Lung (tissue), 12 donors: ENCODE measurements around the gene DTX4. TPM values are rescaled to one million over a fixed set of nuclear protein-coding genes. Genes with fewer than 3 reads are reported as not detected.

Experiments
- ATAC-seq: fragments of 200-7000 bp; cut with Tn5 transposase; one replicate; pipeline ENCODE4 v1.9.1; 2020; ENCODE audit warnings: moderate number of reproducible peaks; ENCODE audit not compliant: insufficient read depth, low FRiP score
- DNase-seq, 3 donors: peaks; one replicate each; pipeline ENCODE4 v3.0.0-alpha.2; 2013 to 2017
- H3K27ac ChIP-seq, 2 donors: one replicate each; pipeline ENCODE4 v1.5.1; 2013; ENCODE audit warnings: mild to moderate bottlenecking in 2 of 2, moderate library complexity in 2 of 2, control low read depth in 1 of 2, inconsistent platforms in 1 of 2, low read depth in 1 of 2, low read length in 1 of 2
- H3K27me3 ChIP-seq, 3 donors: one replicate each; pipeline ENCODE4 v1.5.1; 2013; ENCODE audit warnings: low read length in 2 of 3; ENCODE audit not compliant: control insufficient read depth in 3 of 3, insufficient read depth in 3 of 3
- H3K36me3 ChIP-seq, 4 donors: one replicate each; pipeline ENCODE4 v1.5.1; 2013; ENCODE audit warnings: low read length in 4 of 4, mild to moderate bottlenecking in 1 of 4, moderate library complexity in 1 of 4; ENCODE audit not compliant: control insufficient read depth in 4 of 4, insufficient read depth in 4 of 4
- H3K4me1 ChIP-seq, 5 donors: one replicate each; pipeline ENCODE4 v1.5.1; 2013; ENCODE audit warnings: low read length in 5 of 5, mild to moderate bottlenecking in 2 of 5, moderate library complexity in 1 of 5; ENCODE audit not compliant: control insufficient read depth in 5 of 5, insufficient read depth in 5 of 5
- H3K4me3 ChIP-seq: one replicate; pipeline ENCODE4 v1.5.1; 2013; ENCODE audit warnings: mild to moderate bottlenecking, control low read depth, moderate library complexity
- H3K9ac ChIP-seq, 2 donors: one replicate each; pipeline ENCODE4 v1.5.1; 2013; ENCODE audit warnings: low read length in 2 of 2, control low read depth in 1 of 2; ENCODE audit not compliant: insufficient read depth in 1 of 2
- H3K9me3 ChIP-seq, 4 donors: one replicate each; pipeline ENCODE4 v1.5.1; 2013; ENCODE audit warnings: low read length in 3 of 4, mild to moderate bottlenecking in 1 of 4, moderate library complexity in 1 of 4; ENCODE audit not compliant: control insufficient read depth in 4 of 4, insufficient read depth in 3 of 4
- CTCF ChIP-seq: IDR thresholded peaks from 2 replicates; pipeline ENCODE4 v1.5.1; 2012; ENCODE audit warnings: mild to moderate bottlenecking; ENCODE audit errors: control extremely low read depth, extremely low read depth
- WGBS, 2 donors: extraction: QIAGEN DNeasy Blood & Tissue Kit; methylation state at CpG; one replicate each; pipeline ENCODE4 v1.1.7; 2013; 5-methylcytosine and 5-hydroxymethylcytosine counted together
- polyA plus RNA-seq, 2 donors: library from polyadenylated mRNA; stranded (reverse); fragments of 200-250 nt; gene quantifications; one replicate each; pipeline ENCODE4 v1.2.1, GENCODE V29; 2013
- total RNA-seq, 2 donors: library from RNA; depleted of rRNA in 1 of 2; stranded (reverse); fragments of >200 nt in 1 of 2; gene quantifications; one replicate each; pipeline ENCODE4 v1.2.1, GENCODE V29; 2014 to 2021
- donor health status: control.
- donor health status: control.
- donor health status: Bipolar disorder and iron deficiency.
- donor health status: healthy.
- donor health status: DM: yes; HTN: yes; CAD: no.

The DTX4 gene
- total and polyA plus RNA-seq, 4 donors, result 14.7 to 51.6 (median 34.8) TPM

GRCh38 chr11:59243633-59244032 is 71.7 kb downstream of the DTX4 start:
- 85 to 91% methylated on average over 1 of the region's 1 CpG for WGBS, 2 donors
- no peak for DNase-seq
- Histone ChIP-seq H3K9ac (no peak overlapping the region), H3K27ac (no peak overlapping the region), H3K9me3 (no peaks in the 10 kb centered on the region), H3K4me1 (peaks cover 0 to 3% (median 0%) of the 10 kb centered on the region in 5 donors), H3K27me3 (no peaks in the 10 kb centered on the region), H3K4me3 (no peak overlapping the region), H3K36me3 (no peaks in the 10 kb centered on the region)
- ATAC-seq, result no peak
- TF ChIP-seq CTCF, result no peak

GRCh38 chr11:59247531-59248227 is 75.7 kb downstream of the DTX4 start:
- peaks cover 0 to 3% (median 0%) of the 10 kb centered on the region in 5 donors for H3K4me1 ChIP-seq
- WGBS, 2 donors, result 2 to 6% methylated on average over 2 of the region's 2 CpGs
- H3K36me3 ChIP-seq, result no peaks in the 10 kb centered on the region
- TF ChIP-seq CTCF, result no peak
- peak; percentile 66 for ATAC-seq
- no peak overlapping the region for H3K9ac ChIP-seq
- H3K9me3 ChIP-seq, result no peaks in the 10 kb centered on the region
- no peaks in the 10 kb centered on the region for H3K27me3 ChIP-seq
- peak in 1 of 3 donors; percentile 21 for DNase-seq
- no peak overlapping the region for H3K4me3 ChIP-seq
- H3K27ac ChIP-seq, result no peak overlapping the region

- Histone ChIP-seq H3K4me3 (no peak overlapping the region), H3K27ac (no peak overlapping the region), H3K9me3 (no peaks in the 10 kb centered on the region), H3K9ac (no peak overlapping the region), H3K4me1 (peaks cover 0 to 3% (median 0%) of the 10 kb centered on the region in 5 donors), H3K36me3 (no peaks in the 10 kb centered on the region), H3K27me3 (no peaks in the 10 kb centered on the region)
- no peak for TF ChIP-seq CTCF
- no peak for DNase-seq
- no peak for ATAC-seq
- WGBS, 2 donors, result 95 to 98% methylated on average over 7 of the region's 7 CpGs
Observed at GRCh38 chr11:59249535-59249934, 77.6 kb downstream of the DTX4 start.

- WGBS, 2 donors, result 92 to 96% methylated on average over 2 of the region's 2 CpGs
- H3K4me1 ChIP-seq, result no peaks in the 10 kb centered on the region
- no peak for ATAC-seq
- DNase-seq, result no peak
- no peaks in the 10 kb centered on the region for H3K27me3 ChIP-seq
- no peak overlapping the region for H3K4me3 ChIP-seq
- no peak overlapping the region for H3K27ac ChIP-seq
- no peaks in the 10 kb centered on the region for H3K36me3 ChIP-seq
- no peak for TF ChIP-seq CTCF
- H3K9ac ChIP-seq, result no peak overlapping the region
- H3K9me3 ChIP-seq, result peaks cover 0 to 3% (median 0%) of the 10 kb centered on the region in 4 donors
Observed at GRCh38 chr11:59253001-59253400, 81.1 kb downstream of the DTX4 start.
